Measurements from ENCODE around the gene ENTREP1.

- TF ChIP-seq CTCF (IDR thresholded peaks at IDR 0.05) (no peak), ZFX (IDR thresholded peaks at IDR 0.05; ENCODE audit: borderline replicate concordance) (no peak)
These were observed 22.6 kb downstream of the ENTREP1 start for GRCh38 chr9:69347607-69348006.

All from 22Rv1 (cell line).